Activated T-helper 1 cell treated with anti-CD3 and anti-CD28 coated beads, Interleukin-12 subunit alpha, Interleukin-12 subunit beta, Interleukin-2, Interleukin-4 antibody, amounts not matched to agents 30 ng/mL and 10 ng/mL and 1 ng/mL, durations not matched to agents 14 hours and 24 hours and 36 hours (primary cell): ENCODE data around the gene TRIM38. TPM values are rescaled to one million over a fixed set of nuclear protein-coding genes. Genes with fewer than 3 reads are reported as not detected.
"Not testable (repeated sequence)": the region's sequence is repeated elsewhere in the genome, so short reads cannot be mapped to it uniquely, and the experiment has no call there.

ENCODE experiments used
- DNase-seq: peaks from one replicate; pipeline ENCODE4 v3.0.0; 2021; ENCODE audit warnings: low spot score
- H3K27ac Mint-ChIP-seq: one replicate; pipeline ENCODE4 v1.8.0; 2021; ENCODE audit warnings: mild to moderate bottlenecking, mixed read lengths
- H3K27me3 Mint-ChIP-seq: one replicate; pipeline ENCODE4 v1.8.0; 2022; ENCODE audit warnings: mild to moderate bottlenecking, moderate library complexity, mixed read lengths; ENCODE audit not compliant: insufficient read depth
- H3K36me3 Mint-ChIP-seq: one replicate; pipeline ENCODE4 v1.8.0; 2021; ENCODE audit warnings: low read depth, mixed read lengths
- H3K4me1 Mint-ChIP-seq: one replicate; pipeline ENCODE4 v1.8.0; 2021; ENCODE audit warnings: low read depth, mixed read lengths
- H3K4me3 Mint-ChIP-seq: one replicate; pipeline ENCODE4 v1.8.0; 2021; ENCODE audit warnings: mild to moderate bottlenecking, moderate library complexity, mixed read lengths
- H3K9me3 Mint-ChIP-seq: one replicate; pipeline ENCODE4 v1.8.0; 2021; ENCODE audit warnings: mixed read lengths
- intact Hi-C: fragments of 100-400 bp; cut with micrococcal nuclease; formaldehyde crosslinking; loops from one replicate; pipeline ENCODE4 v1.15.1; 2024
- total RNA-seq: library from RNA; stranded (reverse); gene quantifications from 2 replicates; pipeline ENCODE4 v1.2.3, GENCODE V29; 2022

Gene TRIM38
- total RNA-seq, 1 donor from 2014 or later: 24.5 TPM

- Mint-ChIP-seq H3K36me3 (peaks cover under 1% of the 10 kb centered on the region), H3K27ac (no peak overlapping the region), H3K4me1 (peaks cover 12% of the 10 kb centered on the region), H3K27me3 (no peaks in the 10 kb centered on the region), H3K4me3 (no peak overlapping the region), H3K9me3 (no peaks in the 10 kb centered on the region)
- intact Hi-C loops: no loop called here
- DNase-seq: no peak
Observed at GRCh38 chr6:26006086-26006939, 43.7 kb downstream of the TRIM38 start.

GRCh38 chr6:26006940-26007305 is 44.3 kb downstream of the TRIM38 start:
- H3K4me1 Mint-ChIP-seq: peaks cover 12% of the 10 kb centered on the region
- H3K27ac Mint-ChIP-seq, H3K27me3 Mint-ChIP-seq, H3K9me3 Mint-ChIP-seq, intact Hi-C loops, H3K36me3 Mint-ChIP-seq, DNase-seq, H3K4me3 Mint-ChIP-seq: not testable (repeated sequence)

GRCh38 chr6:26008470-26008869 is 45.9 kb downstream of the TRIM38 start:
- Mint-ChIP-seq H3K9me3 (no peaks in the 10 kb centered on the region), H3K4me3 (no peak overlapping the region), H3K36me3 (no peaks in the 10 kb centered on the region), H3K27me3 (no peaks in the 10 kb centered on the region), H3K27ac (no peak overlapping the region), H3K4me1 (peaks cover 8% of the 10 kb centered on the region)
- DNase-seq: no peak
- intact Hi-C loops: no loop called here

DNA sequence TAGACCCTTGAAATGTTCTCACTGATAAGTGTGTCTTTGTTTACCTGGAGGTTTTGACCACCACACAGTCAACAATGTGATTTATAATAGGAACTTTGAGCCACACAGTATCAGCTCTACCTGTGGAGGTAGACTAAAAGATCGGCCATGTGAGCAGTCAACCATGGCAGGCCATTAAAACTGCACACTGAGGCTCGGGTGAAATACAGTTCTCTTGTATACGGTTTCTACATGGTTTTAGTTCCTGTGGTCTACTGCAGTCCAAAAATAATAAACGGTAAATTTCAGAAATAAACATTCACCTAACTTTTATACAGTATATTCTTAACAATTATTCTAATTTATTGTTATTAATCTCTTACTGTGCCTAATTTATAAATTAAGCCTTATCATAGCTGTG is 47.2 kb downstream of the TRIM38 start:
- Mint-ChIP-seq H3K4me3 (no peak overlapping the region), H3K27me3 (no peaks in the 10 kb centered on the region), H3K9me3 (no peaks in the 10 kb centered on the region), H3K4me1 (peaks cover 8% of the 10 kb centered on the region), H3K27ac (no peak overlapping the region), H3K36me3 (no peaks in the 10 kb centered on the region)
- intact Hi-C loops: no loop called here
- no peak for DNase-seq

DNA sequence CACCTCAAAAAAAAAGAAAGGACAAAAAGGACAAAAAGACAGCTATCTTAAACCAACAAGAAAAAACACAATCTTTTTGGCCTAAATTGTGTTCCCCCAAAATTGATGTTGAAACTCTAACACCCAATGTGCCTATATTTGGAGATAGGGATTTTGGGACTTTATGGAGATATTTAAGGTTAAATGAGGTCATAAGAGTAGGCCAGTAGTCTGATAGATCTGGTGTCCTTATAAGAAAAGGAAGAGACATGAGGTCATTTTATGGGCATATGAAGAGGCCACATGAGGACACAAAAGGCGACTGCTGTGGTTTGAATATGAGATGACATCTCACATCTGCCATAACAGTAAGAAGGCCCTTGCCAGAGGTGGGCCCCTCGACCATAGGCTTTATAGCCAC is 49.5 kb downstream of the TRIM38 start:
- intact Hi-C loops: no loop called here
- Mint-ChIP-seq H3K27ac (no peak overlapping the region), H3K4me3 (no peak overlapping the region), H3K4me1 (peaks cover 5% of the 10 kb centered on the region), H3K27me3 (no peaks in the 10 kb centered on the region), H3K36me3 (no peaks in the 10 kb centered on the region), H3K9me3 (no peaks in the 10 kb centered on the region)
- no peak for DNase-seq

DNA sequence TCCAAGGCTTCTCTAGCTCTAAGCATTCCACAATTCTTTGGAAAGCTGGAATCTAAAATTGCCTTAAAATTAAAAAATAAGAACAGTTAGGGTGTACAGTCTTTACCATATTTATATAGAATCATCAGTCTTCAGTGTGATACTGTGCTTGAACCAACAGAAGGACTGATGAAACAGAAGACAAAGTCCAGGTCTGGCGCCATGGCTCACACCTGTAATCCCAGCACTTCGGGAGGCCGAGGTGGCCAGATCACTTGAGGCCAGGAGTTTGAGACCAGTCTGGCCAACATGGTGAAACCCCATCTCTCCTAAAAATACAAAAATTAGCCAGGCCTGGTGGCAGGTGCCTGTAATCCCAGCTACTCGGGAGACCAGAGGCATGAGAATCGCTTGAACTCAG is 51.8 kb downstream of the TRIM38 start:
- intact Hi-C loops, H3K27ac Mint-ChIP-seq, DNase-seq, H3K27me3 Mint-ChIP-seq, H3K9me3 Mint-ChIP-seq, H3K36me3 Mint-ChIP-seq, H3K4me3 Mint-ChIP-seq: not testable (repeated sequence)
- H3K4me1 Mint-ChIP-seq: peaks cover 18% of the 10 kb centered on the region

- H3K4me1 Mint-ChIP-seq: peaks cover 25% of the 10 kb centered on the region
- peaks cover 2% of the 10 kb centered on the region for H3K27me3 Mint-ChIP-seq
- peaks cover 2% of the 10 kb centered on the region for H3K36me3 Mint-ChIP-seq
- intact Hi-C loops: no loop called here
- H3K9me3 Mint-ChIP-seq: peaks cover 6% of the 10 kb centered on the region
- peak overlapping the region; percentile 82 for H3K4me3 Mint-ChIP-seq
- peak overlapping the region; percentile 95 for H3K27ac Mint-ChIP-seq
- no peak for DNase-seq
Observed at GRCh38 chr6:26016245-26016962, 53.8 kb downstream of the TRIM38 start.

- intact Hi-C loops: loop anchor here (1.0 kb wide), 2 partner anchors 25 to 55 kb away; partner anchors contain the start of gene TRIM38
- H3K27ac Mint-ChIP-seq: peak overlapping the region; percentile 95
- DNase-seq: no peak
- H3K9me3 Mint-ChIP-seq: peaks cover 6% of the 10 kb centered on the region
- peak overlapping the region; percentile 82 for H3K4me3 Mint-ChIP-seq
- H3K4me1 Mint-ChIP-seq: peaks cover 32% of the 10 kb centered on the region
- H3K27me3 Mint-ChIP-seq: peaks cover 2% of the 10 kb centered on the region
- peaks cover 2% of the 10 kb centered on the region for H3K36me3 Mint-ChIP-seq
Observed at GRCh38 chr6:26016963-26017631, 54.5 kb downstream of the TRIM38 start.

- H3K27ac Mint-ChIP-seq: peak overlapping the region; percentile 95
- H3K36me3 Mint-ChIP-seq: peaks cover 2% of the 10 kb centered on the region
- peaks cover 6% of the 10 kb centered on the region for H3K9me3 Mint-ChIP-seq
- peak; percentile 71 for DNase-seq
- H3K4me3 Mint-ChIP-seq: peak overlapping the region; percentile 82
- H3K4me1 Mint-ChIP-seq: peaks cover 37% of the 10 kb centered on the region
- intact Hi-C loops: loop anchor here (1.0 kb wide), 2 partner anchors 25 to 55 kb away; partner anchors contain the start of gene TRIM38
- H3K27me3 Mint-ChIP-seq: peaks cover 2% of the 10 kb centered on the region
Observed at GRCh38 chr6:26017632-26017966, 55.0 kb downstream of the TRIM38 start.

- Mint-ChIP-seq H3K4me1 (peaks cover 52% of the 10 kb centered on the region), H3K27me3 (peaks cover 2% of the 10 kb centered on the region), H3K4me3 (peak overlapping the region; percentile 66), H3K9me3 (peaks cover 6% of the 10 kb centered on the region), H3K27ac (peak overlapping the region; percentile 100), H3K36me3 (peaks cover 2% of the 10 kb centered on the region)
- intact Hi-C loops: no loop called here
- DNase-seq: no peak
Observed at GRCh38 chr6:26019261-26019830, 56.7 kb downstream of the TRIM38 start.

GRCh38 chr6:26019967-26020328 is 57.3 kb downstream of the TRIM38 start:
- Mint-ChIP-seq H3K9me3 (peaks cover 6% of the 10 kb centered on the region), H3K27ac (peak overlapping the region; percentile 100), H3K36me3 (peaks cover 2% of the 10 kb centered on the region), H3K27me3 (peaks cover 2% of the 10 kb centered on the region), H3K4me3 (peak overlapping the region; percentile 98), H3K4me1 (peaks cover 58% of the 10 kb centered on the region)
- DNase-seq: no peak
- intact Hi-C loops: loop anchor here (1.0 to 10.0 kb wide), 10 partner anchors 13 to 1853 kb away; partner anchors contain the start of genes HMGN4 and ZNF184

GRCh38 chr6:26020329-26021000 is 57.9 kb downstream of the TRIM38 start:
- peak overlapping the region; percentile 98 for H3K4me3 Mint-ChIP-seq
- H3K9me3 Mint-ChIP-seq: peaks cover 6% of the 10 kb centered on the region
- H3K36me3 Mint-ChIP-seq: peaks cover 2% of the 10 kb centered on the region
- peaks cover 61% of the 10 kb centered on the region for H3K4me1 Mint-ChIP-seq
- intact Hi-C loops: loop anchor here (1.0 to 10.0 kb wide), 10 partner anchors 13 to 1852 kb away; partner anchors contain the start of genes HMGN4 and ZNF184
- H3K27ac Mint-ChIP-seq: peak overlapping the region; percentile 100
- DNase-seq: peak; percentile 80
- peaks cover 2% of the 10 kb centered on the region for H3K27me3 Mint-ChIP-seq
